ENCODE measurements around the gene CHAT.

- TF ChIP-seq, protein P1, sequence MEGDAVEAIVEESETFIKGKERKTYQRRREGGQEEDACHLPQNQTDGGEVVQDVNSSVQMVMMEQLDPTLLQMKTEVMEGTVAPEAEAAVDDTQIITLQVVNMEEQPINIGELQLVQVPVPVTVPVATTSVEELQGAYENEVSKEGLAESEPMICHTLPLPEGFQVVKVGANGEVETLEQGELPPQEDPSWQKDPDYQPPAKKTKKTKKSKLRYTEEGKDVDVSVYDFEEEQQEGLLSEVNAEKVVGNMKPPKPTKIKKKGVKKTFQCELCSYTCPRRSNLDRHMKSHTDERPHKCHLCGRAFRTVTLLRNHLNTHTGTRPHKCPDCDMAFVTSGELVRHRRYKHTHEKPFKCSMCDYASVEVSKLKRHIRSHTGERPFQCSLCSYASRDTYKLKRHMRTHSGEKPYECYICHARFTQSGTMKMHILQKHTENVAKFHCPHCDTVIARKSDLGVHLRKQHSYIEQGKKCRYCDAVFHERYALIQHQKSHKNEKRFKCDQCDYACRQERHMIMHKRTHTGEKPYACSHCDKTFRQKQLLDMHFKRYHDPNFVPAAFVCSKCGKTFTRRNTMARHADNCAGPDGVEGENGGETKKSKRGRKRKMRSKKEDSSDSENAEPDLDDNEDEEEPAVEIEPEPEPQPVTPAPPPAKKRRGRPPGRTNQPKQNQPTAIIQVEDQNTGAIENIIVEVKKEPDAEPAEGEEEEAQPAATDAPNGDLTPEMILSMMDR (IDR thresholded peaks at IDR 0.05) = no peak
- no peak for TF ChIP-seq POLR2A (IDR thresholded peaks at IDR 0.05)
Measured at GRCh38 chr10:49664842-49665355, 51.1 kb downstream of the CHAT start.

All from body of pancreas (tissue), 4 donors.